Right ventricle myocardium superior (tissue), 1 donor: Measurements from ENCODE around the gene GGCX. TPM values are rescaled to one million over a fixed set of nuclear protein-coding genes. Genes with fewer than 3 reads are reported as not detected.

ENCODE experiments used
- ATAC-seq: fragments of 200-7000 bp; cut with Tn5 transposase; one replicate; pipeline ENCODE4 v1.9.1; 2020; ENCODE audit warnings: mild to moderate bottlenecking; ENCODE audit not compliant: poor library complexity
- DNase-seq: peaks from one replicate; pipeline ENCODE4 v3.0.0-alpha.2; 2020
- intact Hi-C: fragments of 100-400 bp; cut with DNase I; formaldehyde crosslinking; loops from one replicate; pipeline ENCODE4 v1.11.2; 2022
- total RNA-seq: library from RNA; stranded (reverse); fragmentation: NEBNext Ultra II Directional; extraction: Animal tissue kit (Norgen Biotek cat#: 25700); gene quantifications from one replicate; pipeline ENCODE4 v1.2.1, GENCODE V29; 2021
- donor health status: DM: no; HTN: yes; CAD: no; lungs with severe emphysema.

GGCX gene
- total RNA-seq, 1 donor from 2014 or later: 25.1 TPM

- ATAC-seq: no peak
- DNase-seq: no peak
- intact Hi-C loops: no loop called here
Observed at GRCh38 chr2:85534099-85534498, 27.2 kb downstream of the GGCX start.

GRCh38 chr2:85531589-85531988, 29.7 kb downstream of the GGCX start:
- no peak for ATAC-seq
- no peak for DNase-seq
- intact Hi-C loops: no loop called here

- ATAC-seq: no peak
- DNase-seq: no peak
- intact Hi-C loops: no loop called here
Observed at GRCh38 chr2:85529809-85530208, 31.5 kb downstream of the GGCX start.

- no peak for DNase-seq
- no peak for ATAC-seq
- intact Hi-C loops: no loop called here
Observed at GRCh38 chr2:85528355-85528754, 32.9 kb downstream of the GGCX start.

GRCh38 chr2:85527787-85528186, 33.5 kb downstream of the GGCX start:
- intact Hi-C loops: no loop called here
- ATAC-seq: no peak
- DNase-seq: no peak

- ATAC-seq (no peak), DNase-seq (no peak)
- intact Hi-C loops: no loop called here
Observed at GRCh38 chr2:85525567-85525966, 35.7 kb downstream of the GGCX start.

- DNase-seq (no peak), ATAC-seq (no peak)
- intact Hi-C loops: no loop called here
Observed at GRCh38 chr2:85525029-85525428, 36.3 kb downstream of the GGCX start.

- intact Hi-C loops: no loop called here
- peak; percentile 77 for ATAC-seq
- no peak for DNase-seq
Observed at GRCh38 chr2:85524336-85524908, 36.9 kb downstream of the GGCX start.

- intact Hi-C loops: no loop called here
- ATAC-seq (peak; percentile 30), DNase-seq (no peak)
Observed at GRCh38 chr2:85523903-85524335, 37.4 kb downstream of the GGCX start.

- peak; percentile 38 for ATAC-seq
- no peak for DNase-seq
- intact Hi-C loops: no loop called here
Observed at GRCh38 chr2:85523062-85523902, 38.0 kb downstream of the GGCX start.

- DNase-seq (no peak), ATAC-seq (no peak)
- intact Hi-C loops: no loop called here
Observed at GRCh38 chr2:85522090-85522647, 39.1 kb downstream of the GGCX start.

GRCh38 chr2:85516653-85517389, 44.5 kb downstream of the GGCX start:
- ATAC-seq (no peak), DNase-seq (no peak)
- intact Hi-C loops: no loop called here

GRCh38 chr2:85514323-85514722, 47.0 kb downstream of the GGCX start:
- intact Hi-C loops: no loop called here
- ATAC-seq: no peak

GRCh38 chr2:85511008-85511811, 50.1 kb downstream of the GGCX start:
- DNase-seq (no peak), ATAC-seq (peak; percentile 39)
- intact Hi-C loops: no loop called here

More at GRCh38 chr2:85514323-85514722, 47.0 kb downstream of the GGCX start:
- DNase-seq: no peak

GRCh38 chr2:85506768-85507181, 54.5 kb downstream of the GGCX start:
- DNase-seq (no peak), ATAC-seq (no peak)
- intact Hi-C loops: no loop called here

- no peak for ATAC-seq
- intact Hi-C loops: no loop called here
- no peak for DNase-seq
Observed at GRCh38 chr2:85505551-85506238, 55.6 kb downstream of the GGCX start.

GRCh38 chr2:85504778-85505261, 56.5 kb downstream of the GGCX start:
- DNase-seq (peak; percentile 50), ATAC-seq (peak; percentile 65)
- intact Hi-C loops: loop anchor here (5.0 kb wide), 1 partner anchor 32 kb away; the partner anchor contains the start of gene MAT2A
